G401.6 (cell line): ENCODE results near the gene HES1.
"Not testable (repeated sequence)": the region's sequence is repeated elsewhere in the genome, so short reads cannot be mapped to it uniquely, and the experiment has no call there.

Source experiments
- FAIRE-seq: peaks from 2 replicates; lab custom pipeline; 2012; peaks lifted over from hg19 to GRCh38; lab: Jason Lieb, UNC

The HES1 gene

GRCh38 chr3:194128202-194128918, 7.6 kb upstream of the HES1 start:
- FAIRE-seq = no peak

- not testable (repeated sequence) for FAIRE-seq
Observed at GRCh38 chr3:194128919-194129295, 7.0 kb upstream of the HES1 start.

- FAIRE-seq = no peak
Observed at GRCh38 chr3:194129581-194130133, 6.3 kb upstream of the HES1 start.

- no peak for FAIRE-seq
Observed at GRCh38 chr3:194130188-194130587, 5.8 kb upstream of the HES1 start.

- no peak for FAIRE-seq
Observed at GRCh38 chr3:194130807-194131589, 5.0 kb upstream of the HES1 start.

- no peak for FAIRE-seq
Observed at GRCh38 chr3:194132465-194133286, 3.3 kb upstream of the HES1 start.

GRCh38 chr3:194133661-194134230, 2.2 kb upstream of the HES1 start:
- no peak for FAIRE-seq

- FAIRE-seq = no peak
Observed at GRCh38 chr3:194134231-194134756, 1.7 kb upstream of the HES1 start.

- FAIRE-seq = no peak
Observed at GRCh38 chr3:194134757-194135515, 1.0 kb upstream of the HES1 start.

- no peak for FAIRE-seq
Observed at GRCh38 chr3:194135516-194135805, 487 bp upstream of the HES1 start.

GRCh38 chr3:194136519-194137007, 615 bp downstream of the HES1 start:
- FAIRE-seq = no peak

GRCh38 chr3:194137008-194137505, 1.1 kb downstream of the HES1 start:
- FAIRE-seq = no peak

- no peak for FAIRE-seq
Observed at GRCh38 chr3:194137506-194138474, 1.8 kb downstream of the HES1 start.

GRCh38 chr3:194138732-194139070, 2.8 kb downstream of the HES1 start:
- FAIRE-seq = no peak

- no peak for FAIRE-seq
Observed at GRCh38 chr3:194139071-194139813, 3.3 kb downstream of the HES1 start.

- FAIRE-seq = no peak
Observed at GRCh38 chr3:194139814-194140391, 4.0 kb downstream of the HES1 start.

GRCh38 chr3:194140520-194141414, 4.8 kb downstream of the HES1 start:
- FAIRE-seq = no peak
